Measurements from ENCODE around the gene CAMKV.

DNA sequence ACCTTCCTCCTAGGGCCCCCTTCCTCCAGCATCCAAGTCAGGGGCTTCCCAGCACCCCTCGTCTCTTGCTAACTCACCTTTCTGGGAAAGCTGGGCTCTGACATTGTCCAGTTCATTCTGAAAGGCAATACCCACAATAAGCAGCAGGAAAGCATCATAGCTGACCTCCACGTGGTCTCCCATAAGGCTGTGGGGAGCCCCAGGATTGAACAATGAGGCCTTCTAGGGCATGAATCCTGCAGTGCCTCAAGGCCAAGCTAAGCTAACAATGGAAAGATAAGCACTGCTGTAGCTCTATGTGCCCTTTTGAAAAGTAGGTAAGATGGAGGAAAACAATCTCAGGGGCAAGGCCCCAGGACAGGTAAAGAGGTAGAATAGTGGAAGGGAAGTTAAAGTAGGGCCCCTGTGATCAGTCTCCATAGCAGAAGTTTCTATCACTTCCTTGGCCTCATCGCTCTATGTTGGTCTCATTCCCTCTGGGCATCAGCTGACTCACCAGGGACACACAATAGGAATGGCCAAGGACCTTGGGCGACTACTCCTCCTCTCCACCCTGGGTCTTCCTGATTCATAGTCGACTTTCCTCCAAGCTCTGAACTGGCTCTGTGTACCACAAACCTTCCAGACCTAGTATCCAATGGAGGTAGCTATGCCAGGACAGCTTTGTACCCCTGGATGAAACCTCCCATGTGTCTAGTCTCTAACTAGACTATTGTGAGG lies 25.1 kb downstream of the CAMKV start:
- TF ChIP-seq POLR2A (IDR thresholded peaks at IDR 0.05; ENCODE audit: borderline replicate concordance, extremely low read depth, insufficient read depth, insufficient read length): no peak
- no peak for TF ChIP-seq POLR2AphosphoS5 (IDR thresholded peaks at IDR 0.05; ENCODE audit: low read depth, low read length)
- TF ChIP-seq ZFX (IDR thresholded peaks at IDR 0.05): no peak
- no peak for TF ChIP-seq EZH2 (IDR thresholded peaks at IDR 0.05)
- TF ChIP-seq, protein P1, sequence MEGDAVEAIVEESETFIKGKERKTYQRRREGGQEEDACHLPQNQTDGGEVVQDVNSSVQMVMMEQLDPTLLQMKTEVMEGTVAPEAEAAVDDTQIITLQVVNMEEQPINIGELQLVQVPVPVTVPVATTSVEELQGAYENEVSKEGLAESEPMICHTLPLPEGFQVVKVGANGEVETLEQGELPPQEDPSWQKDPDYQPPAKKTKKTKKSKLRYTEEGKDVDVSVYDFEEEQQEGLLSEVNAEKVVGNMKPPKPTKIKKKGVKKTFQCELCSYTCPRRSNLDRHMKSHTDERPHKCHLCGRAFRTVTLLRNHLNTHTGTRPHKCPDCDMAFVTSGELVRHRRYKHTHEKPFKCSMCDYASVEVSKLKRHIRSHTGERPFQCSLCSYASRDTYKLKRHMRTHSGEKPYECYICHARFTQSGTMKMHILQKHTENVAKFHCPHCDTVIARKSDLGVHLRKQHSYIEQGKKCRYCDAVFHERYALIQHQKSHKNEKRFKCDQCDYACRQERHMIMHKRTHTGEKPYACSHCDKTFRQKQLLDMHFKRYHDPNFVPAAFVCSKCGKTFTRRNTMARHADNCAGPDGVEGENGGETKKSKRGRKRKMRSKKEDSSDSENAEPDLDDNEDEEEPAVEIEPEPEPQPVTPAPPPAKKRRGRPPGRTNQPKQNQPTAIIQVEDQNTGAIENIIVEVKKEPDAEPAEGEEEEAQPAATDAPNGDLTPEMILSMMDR (IDR thresholded peaks at IDR 0.05 in 2 of 3, conservative IDR thresholded peaks at IDR 0.05 in 1 of 3; ENCODE audit: borderline replicate concordance in 1 of 3, insufficient read depth in 1 of 3, low read depth in 2 of 3, low read length in 2 of 3): no peak
- TF ChIP-seq, protein P2, sequence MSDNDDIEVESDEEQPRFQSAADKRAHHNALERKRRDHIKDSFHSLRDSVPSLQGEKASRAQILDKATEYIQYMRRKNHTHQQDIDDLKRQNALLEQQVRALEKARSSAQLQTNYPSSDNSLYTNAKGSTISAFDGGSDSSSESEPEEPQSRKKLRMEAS (IDR thresholded peaks at IDR 0.05): no peak
- no peak for TF ChIP-seq SP1 (IDR thresholded peaks at IDR 0.05; ENCODE audit: low read depth)
- TF ChIP-seq SIN3A (IDR thresholded peaks at IDR 0.05; ENCODE audit: low read depth): no peak
- TF ChIP-seq JUND (IDR thresholded peaks at IDR 0.05): no peak
- TF ChIP-seq, protein P3, sequence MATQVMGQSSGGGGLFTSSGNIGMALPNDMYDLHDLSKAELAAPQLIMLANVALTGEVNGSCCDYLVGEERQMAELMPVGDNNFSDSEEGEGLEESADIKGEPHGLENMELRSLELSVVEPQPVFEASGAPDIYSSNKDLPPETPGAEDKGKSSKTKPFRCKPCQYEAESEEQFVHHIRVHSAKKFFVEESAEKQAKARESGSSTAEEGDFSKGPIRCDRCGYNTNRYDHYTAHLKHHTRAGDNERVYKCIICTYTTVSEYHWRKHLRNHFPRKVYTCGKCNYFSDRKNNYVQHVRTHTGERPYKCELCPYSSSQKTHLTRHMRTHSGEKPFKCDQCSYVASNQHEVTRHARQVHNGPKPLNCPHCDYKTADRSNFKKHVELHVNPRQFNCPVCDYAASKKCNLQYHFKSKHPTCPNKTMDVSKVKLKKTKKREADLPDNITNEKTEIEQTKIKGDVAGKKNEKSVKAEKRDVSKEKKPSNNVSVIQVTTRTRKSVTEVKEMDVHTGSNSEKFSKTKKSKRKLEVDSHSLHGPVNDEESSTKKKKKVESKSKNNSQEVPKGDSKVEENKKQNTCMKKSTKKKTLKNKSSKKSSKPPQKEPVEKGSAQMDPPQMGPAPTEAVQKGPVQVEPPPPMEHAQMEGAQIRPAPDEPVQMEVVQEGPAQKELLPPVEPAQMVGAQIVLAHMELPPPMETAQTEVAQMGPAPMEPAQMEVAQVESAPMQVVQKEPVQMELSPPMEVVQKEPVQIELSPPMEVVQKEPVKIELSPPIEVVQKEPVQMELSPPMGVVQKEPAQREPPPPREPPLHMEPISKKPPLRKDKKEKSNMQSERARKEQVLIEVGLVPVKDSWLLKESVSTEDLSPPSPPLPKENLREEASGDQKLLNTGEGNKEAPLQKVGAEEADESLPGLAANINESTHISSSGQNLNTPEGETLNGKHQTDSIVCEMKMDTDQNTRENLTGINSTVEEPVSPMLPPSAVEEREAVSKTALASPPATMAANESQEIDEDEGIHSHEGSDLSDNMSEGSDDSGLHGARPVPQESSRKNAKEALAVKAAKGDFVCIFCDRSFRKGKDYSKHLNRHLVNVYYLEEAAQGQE (IDR thresholded peaks at IDR 0.05; ENCODE audit: low read depth): no peak
- TF ChIP-seq ZNF274 (IDR thresholded peaks at IDR 0.05; ENCODE audit: low read depth, low read length): no peak
